HG03045 (cell line): ENCODE measurements around the gene MYMX.
A peak's percentile ranks its signal among the peaks of the same experiment; 100 is the strongest.
"Not testable (repeated sequence)": the region's sequence is repeated elsewhere in the genome, so short reads cannot be mapped to it uniquely, and the experiment has no call there.

Experiments used
- ATAC-seq: cut with Tn5 transposase; IDR thresholded peaks from one replicate; pipeline ENCODE4 v1.9.1; 2021; ENCODE audit warnings: mild to moderate bottlenecking, moderate library complexity; ENCODE audit not compliant: unreplicated experiment

MYMX gene

DNA sequence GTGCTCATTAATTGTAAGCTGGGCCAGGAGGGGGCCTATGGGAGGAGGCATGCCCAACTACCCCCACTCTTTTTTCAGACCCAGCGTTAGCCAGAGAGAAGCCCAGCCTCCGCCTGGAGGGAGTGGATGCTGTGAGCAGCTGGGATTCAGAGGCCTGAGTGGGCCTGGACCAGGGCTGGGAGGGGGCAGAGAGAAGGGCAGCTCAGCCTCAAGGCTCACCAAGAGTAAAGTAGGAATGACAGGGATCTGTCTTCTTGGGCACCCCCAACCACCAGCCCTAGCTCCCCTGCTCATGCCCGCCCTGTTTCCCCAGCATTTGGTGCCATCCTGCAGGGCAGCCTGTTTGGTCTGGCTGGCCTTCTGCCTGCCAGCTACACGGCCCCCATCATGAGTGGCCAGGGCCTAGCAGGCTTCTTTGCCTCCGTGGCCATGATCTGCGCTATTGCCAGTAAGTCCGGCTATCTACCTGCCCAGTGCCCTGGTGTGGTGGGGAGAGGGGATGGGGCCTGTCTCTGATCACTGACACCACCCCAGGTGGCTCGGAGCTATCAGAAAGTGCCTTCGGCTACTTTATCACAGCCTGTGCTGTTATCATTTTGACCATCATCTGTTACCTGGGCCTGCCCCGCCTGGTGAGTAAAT, 13.4 kb downstream of the MYMX start:
- ATAC-seq = no peak

DNA sequence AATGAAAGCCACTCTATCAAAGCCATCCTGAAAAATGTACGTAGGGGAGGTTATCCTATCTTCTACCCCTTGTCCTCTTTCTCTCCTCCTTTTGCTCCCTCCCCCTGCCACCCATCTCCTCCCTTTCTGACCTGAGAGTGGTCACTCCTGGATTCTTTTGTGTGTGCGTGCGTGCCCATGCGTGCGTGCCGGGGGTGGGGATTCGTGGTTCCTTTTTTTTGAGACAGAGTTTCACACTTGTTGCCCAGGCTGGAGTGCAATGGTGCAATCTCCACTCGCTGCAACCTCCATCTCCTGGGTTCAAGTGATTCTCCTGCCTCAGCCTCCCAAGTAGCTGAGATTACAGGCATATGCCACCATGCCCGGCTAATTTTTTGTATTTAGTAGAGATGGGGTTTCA, 14.7 kb downstream of the MYMX start:
- not testable (repeated sequence) for ATAC-seq

DNA sequence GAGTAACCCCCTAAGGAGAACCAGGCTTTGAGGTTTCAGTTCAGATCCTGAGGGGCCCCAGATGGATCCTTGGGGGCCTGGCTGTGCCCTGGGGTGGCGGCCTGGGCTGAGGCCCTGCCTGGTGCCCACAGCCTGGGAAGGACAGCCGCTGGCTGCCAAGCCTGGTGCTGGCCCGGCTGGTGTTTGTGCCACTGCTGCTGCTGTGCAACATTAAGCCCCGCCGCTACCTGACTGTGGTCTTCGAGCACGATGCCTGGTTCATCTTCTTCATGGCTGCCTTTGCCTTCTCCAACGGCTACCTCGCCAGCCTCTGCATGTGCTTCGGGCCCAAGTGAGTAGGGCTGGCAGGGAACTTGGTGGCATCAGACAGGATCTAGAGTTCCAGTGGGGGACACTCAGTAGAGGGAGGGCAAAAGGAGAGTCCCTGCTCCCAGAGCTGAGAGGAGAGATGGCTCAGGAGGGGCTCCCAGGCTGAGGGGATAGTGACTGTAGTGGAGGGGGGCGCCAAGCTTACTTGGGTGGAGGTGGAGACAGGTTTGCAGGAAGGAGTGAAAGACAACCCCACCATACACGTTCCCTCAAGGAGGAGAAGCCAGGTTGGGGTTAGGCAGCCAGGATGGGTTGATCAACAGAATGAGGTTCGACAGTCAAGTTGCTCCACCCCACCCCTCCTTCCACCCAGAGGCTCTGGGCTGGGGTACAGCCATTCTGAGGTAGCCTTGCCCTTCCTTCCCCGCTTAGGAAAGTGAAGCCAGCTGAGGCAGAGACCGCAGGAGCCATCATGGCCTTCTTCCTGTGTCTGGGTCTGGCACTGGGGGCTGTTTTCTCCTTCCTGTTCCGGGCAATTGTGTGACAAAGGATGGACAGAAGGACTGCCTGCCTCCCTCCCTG, 16.2 kb downstream of the MYMX start:
- ATAC-seq = no peak

- no peak for ATAC-seq
Measured at GRCh38 chr6:44233567-44234100, 16.9 kb downstream of the MYMX start.

- no peak for ATAC-seq
Measured at GRCh38 chr6:44234101-44235025, 17.6 kb downstream of the MYMX start.

- ATAC-seq = no peak
Measured at GRCh38 chr6:44235269-44235668, 18.5 kb downstream of the MYMX start.

DNA sequence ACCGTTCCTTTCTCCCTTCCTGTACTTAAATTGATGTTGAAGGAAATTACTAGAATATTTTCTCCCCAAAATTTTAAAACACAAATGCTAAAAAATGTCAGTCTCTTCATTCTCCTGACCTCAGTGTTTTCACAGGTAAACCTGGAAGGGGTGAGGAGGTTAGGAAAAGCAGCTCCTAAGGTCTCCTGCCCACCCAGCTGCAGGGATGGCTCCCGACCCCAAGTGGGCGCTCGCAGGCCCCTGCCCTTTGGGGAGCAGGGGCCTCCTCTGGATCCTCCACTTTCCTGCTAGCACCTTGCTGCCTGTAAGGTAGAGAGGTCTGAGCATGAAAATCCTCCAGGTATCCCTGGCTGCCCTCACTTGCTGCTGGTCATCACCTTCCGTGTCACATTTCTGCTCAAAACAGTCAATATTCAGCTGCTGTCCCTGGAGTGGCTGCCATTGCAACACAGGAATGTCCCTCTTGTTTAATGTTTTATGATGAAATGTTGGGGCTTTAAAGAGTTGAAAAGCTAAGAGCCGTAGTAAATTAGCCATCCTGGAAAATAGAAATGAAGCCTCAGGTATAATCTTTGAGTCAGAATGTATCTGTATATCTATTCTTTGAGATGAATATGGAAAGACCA, 19.3 kb downstream of the MYMX start:
- no peak for ATAC-seq

DNA sequence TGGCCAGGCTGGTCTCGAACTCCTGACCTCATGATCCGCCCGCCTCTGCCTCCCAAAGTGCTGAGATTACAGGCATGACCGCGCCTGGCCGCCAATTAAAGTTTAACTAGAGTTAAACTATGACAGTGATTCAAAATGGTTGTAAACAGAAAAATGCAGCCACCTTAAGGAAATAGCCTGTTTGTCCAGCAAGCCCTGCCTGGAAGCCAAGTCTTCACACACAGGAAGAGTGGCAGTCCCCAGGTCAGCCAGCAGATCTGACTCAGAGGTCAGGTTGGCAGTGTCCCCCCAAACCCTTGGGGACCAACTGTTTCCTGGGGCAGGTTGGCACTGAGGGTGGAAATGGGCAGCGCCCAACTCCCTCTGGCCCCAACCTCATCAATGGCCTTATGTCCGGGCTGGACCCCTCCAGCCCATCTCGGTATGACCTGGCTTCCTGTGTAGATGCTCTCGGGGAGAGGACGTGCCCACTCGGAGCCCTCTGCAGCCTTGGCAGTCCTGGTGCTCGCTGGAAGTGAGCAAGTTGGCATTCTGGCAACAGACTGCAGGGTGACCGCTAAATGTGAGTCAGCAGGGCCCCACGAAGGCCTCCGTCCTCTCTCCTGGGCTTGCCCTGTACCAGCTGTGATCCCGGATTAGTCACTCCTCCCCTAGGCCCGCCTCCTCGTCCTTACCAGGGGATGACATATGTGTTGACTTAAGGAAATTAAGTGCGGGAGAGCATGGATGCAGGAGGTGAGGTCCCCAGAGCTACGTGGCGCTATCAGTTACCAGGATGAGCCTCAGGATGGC, 20.5 kb downstream of the MYMX start:
- peak; percentile 79 for ATAC-seq

- ATAC-seq = peak; percentile 83
Measured at GRCh38 chr6:44237813-44238433, 21.2 kb downstream of the MYMX start.

GRCh38 chr6:44238687-44239350, 22.1 kb downstream of the MYMX start:
- ATAC-seq = no peak

DNA sequence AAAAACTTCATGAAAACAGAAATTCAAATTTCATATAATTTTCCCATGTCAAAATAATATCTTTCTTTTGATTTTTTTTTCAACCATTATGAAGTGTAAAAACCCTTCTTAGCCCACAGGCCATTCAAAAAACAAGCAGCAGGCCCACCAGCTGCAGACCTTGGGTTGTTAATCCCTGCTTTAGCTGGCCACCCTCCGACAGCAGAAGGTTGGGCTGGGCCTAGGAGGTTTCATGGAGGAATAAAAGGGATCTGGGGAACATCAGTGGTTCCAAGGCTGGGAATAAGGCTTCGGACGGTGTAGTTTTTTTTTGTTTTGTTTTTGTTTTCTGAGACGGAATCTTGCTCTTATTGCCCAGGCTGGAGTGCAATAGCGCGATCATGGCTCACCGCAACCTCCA, 26.6 kb downstream of the MYMX start:
- ATAC-seq = no peak

GRCh38 chr6:44245391-44245911, 28.7 kb downstream of the MYMX start:
- ATAC-seq = no peak

GRCh38 chr6:44245912-44246662, 29.4 kb downstream of the MYMX start:
- peak; percentile 63 for ATAC-seq

DNA sequence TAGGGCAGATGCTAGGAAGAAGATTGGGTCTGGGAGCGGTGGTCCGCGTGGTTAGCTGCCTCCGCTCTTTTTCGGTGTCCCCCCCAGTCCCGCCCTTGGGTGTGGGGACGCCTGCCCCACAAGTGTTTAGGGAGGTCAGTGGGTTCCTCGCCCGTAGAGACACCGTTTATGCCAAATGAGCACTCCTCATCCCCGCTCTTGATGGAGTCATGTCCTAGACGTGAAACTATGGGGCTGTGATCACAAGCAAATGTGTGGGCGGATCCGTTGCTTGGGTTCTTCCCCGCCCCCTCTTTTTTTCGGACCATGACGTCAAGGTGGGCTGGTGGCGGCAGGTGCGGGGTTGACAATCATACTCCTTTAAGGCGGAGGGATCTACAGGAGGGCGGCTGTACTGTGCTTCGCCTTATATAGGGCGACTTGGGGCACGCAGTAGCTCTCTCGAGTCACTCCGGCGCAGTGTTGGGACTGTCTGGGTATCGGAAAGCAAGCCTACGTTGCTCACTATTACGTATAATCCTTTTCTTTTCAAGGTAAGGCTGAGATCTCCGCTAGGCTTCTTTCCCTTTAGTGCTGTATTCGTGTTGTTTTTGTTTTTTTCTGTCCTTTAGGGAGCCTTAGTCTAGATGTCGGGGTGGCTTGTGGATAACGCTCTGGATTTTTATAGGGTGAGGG, 30.1 kb downstream of the MYMX start, which contains the start of gene HSP90AB1:
TSS of gene HSP90AB1 (plus strand) at position 439 of the 675 bp plus-strand sequence. CDS start 1,529 bp downstream, outside the sequence.
- peak; percentile 63 for ATAC-seq

GRCh38 chr6:44247338-44248302, 30.9 kb downstream of the MYMX start:
- peak; percentile 31 for ATAC-seq

DNA sequence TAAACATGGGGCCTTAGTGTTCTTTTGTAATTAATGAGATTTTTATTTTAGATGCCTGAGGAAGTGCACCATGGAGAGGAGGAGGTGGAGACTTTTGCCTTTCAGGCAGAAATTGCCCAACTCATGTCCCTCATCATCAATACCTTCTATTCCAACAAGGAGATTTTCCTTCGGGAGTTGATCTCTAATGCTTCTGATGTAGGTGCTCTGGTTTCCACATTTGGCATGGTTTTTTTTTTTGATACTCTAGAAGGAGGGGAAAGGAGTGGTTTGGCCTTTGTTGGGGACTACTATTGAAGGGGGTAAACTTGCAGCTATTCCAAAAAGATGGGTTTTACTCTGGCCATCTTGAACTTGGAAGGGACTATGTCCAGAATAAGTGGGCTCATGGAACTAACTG, 31.9 kb downstream of the MYMX start:
- ATAC-seq = no peak
